ENCODE measurements around the gene EFCAB7. TPM values are rescaled to one million over a fixed set of nuclear protein-coding genes. Genes with fewer than 3 reads are reported as not detected.

Gene EFCAB7
- total and polyA plus RNA-seq, 2 of the 4 experiments (the other 2 are of a cell fraction): 2.3 TPM

DNA sequence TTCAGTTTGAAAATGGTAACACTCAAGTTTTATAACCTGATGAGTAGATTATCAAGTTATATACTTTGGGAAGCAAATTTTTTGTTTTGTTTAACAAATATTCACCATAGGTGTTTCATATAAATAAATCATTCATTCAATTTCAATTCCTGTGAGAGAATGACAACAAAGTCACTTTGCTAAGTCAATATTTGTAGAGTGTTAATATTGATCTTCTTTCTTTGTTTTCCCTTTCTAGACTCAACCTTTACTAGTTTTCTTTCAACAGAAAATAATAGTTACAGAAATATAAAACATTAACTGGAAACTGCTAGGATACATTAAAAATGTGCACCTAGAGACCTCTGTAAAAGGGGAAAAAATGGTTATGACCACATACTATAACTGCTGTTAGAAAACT is 11.1 kb downstream of the EFCAB7 start:
- intact Hi-C loops (cut with micrococcal nuclease): loop anchor here (10.0 kb wide), 1 partner anchor 570 kb away; no protein-coding TSS in a partner anchor

More for the DNA sequence above, 11.1 kb downstream of the EFCAB7 start:
- no peak overlapping the region for H2BK15ac ChIP-seq (ENCODE audit: low read depth, low read length)
- no peaks in the 10 kb centered on the region for H3K27me3 ChIP-seq (ENCODE audit: control insufficient read depth, insufficient read depth, low read length)
- no peak for DNase-seq
- H3K9me1 ChIP-seq (ENCODE audit: insufficient read depth, low read length): no peaks in the 10 kb centered on the region
- peaks cover 1% of the 10 kb centered on the region; the same call in 1 of the 2 replicates for H3K4me1 ChIP-seq (ENCODE audit: control insufficient read depth, insufficient read depth, low read length)
- H2AK5ac ChIP-seq (ENCODE audit: low read depth, low read length): no peak overlapping the region
- no peaks in the 10 kb centered on the region; the same call in 1 of the 2 replicates for H3K36me3 ChIP-seq (ENCODE audit: control insufficient read depth, insufficient read depth, low read length)
- H4K5ac ChIP-seq (ENCODE audit: low read depth, low read length): no peak overlapping the region
- H2AK9ac ChIP-seq (replicated peaks; ENCODE audit: low read depth, low read length, poor library complexity): no peak overlapping the region
- TF ChIP-seq FOS (IDR thresholded peaks at IDR 0.05; ENCODE audit: low read depth, low read length) (no peak), RFX5 (IDR thresholded peaks at IDR 0.05; ENCODE audit: low read depth, low read length) (no peak), NFE2L2 (IDR thresholded peaks at IDR 0.05; ENCODE audit: low read depth, low read length) (no peak), SMC3 (IDR thresholded peaks at IDR 0.05; ENCODE audit: low read depth, low read length) (no peak), RCOR1 (IDR thresholded peaks at IDR 0.05; ENCODE audit: insufficient replicate concordance, low read length) (no peak), CHD1 (IDR thresholded peaks at IDR 0.05; ENCODE audit: low read depth, low read length) (no peak), MAFK (IDR thresholded peaks at IDR 0.05; ENCODE audit: low read depth, low read length) (no peak)
- TF ChIP-seq, protein P1, sequence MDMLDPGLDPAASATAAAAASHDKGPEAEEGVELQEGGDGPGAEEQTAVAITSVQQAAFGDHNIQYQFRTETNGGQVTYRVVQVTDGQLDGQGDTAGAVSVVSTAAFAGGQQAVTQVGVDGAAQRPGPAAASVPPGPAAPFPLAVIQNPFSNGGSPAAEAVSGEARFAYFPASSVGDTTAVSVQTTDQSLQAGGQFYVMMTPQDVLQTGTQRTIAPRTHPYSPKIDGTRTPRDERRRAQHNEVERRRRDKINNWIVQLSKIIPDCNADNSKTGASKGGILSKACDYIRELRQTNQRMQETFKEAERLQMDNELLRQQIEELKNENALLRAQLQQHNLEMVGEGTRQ (IDR thresholded peaks at IDR 0.05; ENCODE audit: low read depth, low read length): no peak
- H2AFZ ChIP-seq (replicated peaks; ENCODE audit: low read length, poor library complexity): no peak overlapping the region
- ATAC-seq (ENCODE audit: low read depth): no peak
- H2BK5ac ChIP-seq (ENCODE audit: low read depth, low read length, poor library complexity, severe bottlenecking): no peak overlapping the region
- CTCF ChIA-PET: no interaction called here
- H3K9ac ChIP-seq (ENCODE audit: low read depth, low read length): no peak overlapping the region
- H3K18ac ChIP-seq (ENCODE audit: low read depth, low read length): no peak overlapping the region
- H3K4ac ChIP-seq (ENCODE audit: low read depth, low read length): no peak overlapping the region
- in situ Hi-C loops (cut with MboI; ENCODE audit: low sequenced_read_pairs): loop anchor here (25.0 kb wide), 1 partner anchor 697 kb away; no protein-coding TSS in a partner anchor
- H3K4me3 ChIP-seq (ENCODE audit: insufficient read depth, low read depth, low read length): no peak overlapping the region
- no peak overlapping the region for H3K56ac ChIP-seq (ENCODE audit: extremely low read depth, insufficient read depth, low read length)
- no peaks in the 10 kb centered on the region for H3K9me3 ChIP-seq (ENCODE audit: control insufficient read depth, insufficient read depth, low read length)
- H3K23ac ChIP-seq (ENCODE audit: low read depth, low read length): no peak overlapping the region
- H4K91ac ChIP-seq (ENCODE audit: insufficient read depth, low read depth, low read length): no peak overlapping the region
- H3K14ac ChIP-seq (replicated peaks; ENCODE audit: low read depth, low read length): no peak overlapping the region
- no TSS peak for BruUV-seq (replicated peaks)
- no peak overlapping the region for H4K8ac ChIP-seq (ENCODE audit: low read depth in 2 of 2, low read length in 2 of 2)
- dilution Hi-C loops (cut with HindIII; ENCODE audit: low sequenced_read_pairs, unreplicated experiment): no loop called here
- no peak overlapping the region for H3K4me2 ChIP-seq (ENCODE audit: low read depth, low read length)
- H2BK120ac ChIP-seq (ENCODE audit: low read depth, low read length): no peak overlapping the region
- no peak overlapping the region for H3K27ac ChIP-seq (ENCODE audit: insufficient read depth, low read length)
- H4K20me1 ChIP-seq (ENCODE audit: insufficient read depth, low read length): no peaks in the 10 kb centered on the region
- POLR2A ChIA-PET (ENCODE audit: unreplicated experiment): no interaction called here
- no peak overlapping the region for H2BK20ac ChIP-seq (ENCODE audit: low read depth, low read length)
- no peaks in the 10 kb centered on the region for H3K79me1 ChIP-seq (ENCODE audit: low read depth in 1 of 2, low read length in 2 of 2)

Data from IMR-90 (cell line).